ENCODE data around the gene TADA2A. TPM values are rescaled to one million over a fixed set of nuclear protein-coding genes. Genes with fewer than 3 reads are reported as not detected.

TADA2A gene
- total and polyA plus RNA-seq, 2 of the 8 experiments (the other 6 are each of a cell fraction or from before 2014, with no cell fraction given), result 8.4 to 18.5 TPM

GRCh38 chr17:37429453-37429852 lies 22.8 kb downstream of the TADA2A start:
- no peak overlapping the region for H3K4ac ChIP-seq (replicated peaks; ENCODE audit: insufficient read length, low read depth, low read length)
- H4K20me1 ChIP-seq (replicated peaks in 1 of 2; ENCODE audit: control insufficient read depth in 1 of 2, insufficient read depth in 2 of 2, low read length in 2 of 2), result peaks cover 0 to 2% of the 10 kb centered on the region in 2 experiments
- DNase-seq (ENCODE audit: low read depth in 1 of 2, low spot score in 2 of 2) (no peak), FAIRE-seq (no peak)
- H3K4me2 ChIP-seq (ENCODE audit: insufficient read depth in 1 of 2, low read depth in 2 of 2, low read length in 2 of 2), result no peak overlapping the region
- H3K27ac ChIP-seq (ENCODE audit: low read depth, low read length), result no peak overlapping the region
- no peak overlapping the region for H3K14ac ChIP-seq (ENCODE audit: insufficient read length)
- no peak overlapping the region for H2AK5ac ChIP-seq (ENCODE audit: low read depth, low read length)
- no peak overlapping the region for H4K5ac ChIP-seq (ENCODE audit: insufficient read length, low read depth, low read length)
- no peak overlapping the region for H3K56ac ChIP-seq (replicated peaks; ENCODE audit: insufficient read length, low read depth, low read length)
- POLR2A ChIA-PET (ENCODE audit: partially characterized antibody), result interaction anchor here (1.3 to 2.1 kb wide), 4 partner anchors 9 to 59 kb away, joined by 3 to 7 read pairs (median 5); partner anchors contain the start of genes ACACA and TADA2A
- no peak overlapping the region for H4K8ac ChIP-seq (ENCODE audit: extremely low read depth, insufficient read depth, low read length)
- H2BK20ac ChIP-seq (ENCODE audit: low read length), result no peak overlapping the region
- no peaks in the 10 kb centered on the region for H3K9me3 ChIP-seq (ENCODE audit: insufficient read depth in 2 of 2, low read depth in 1 of 2, low read length in 1 of 2)
- H2BK12ac ChIP-seq (ENCODE audit: low read depth, low read length), result no peak overlapping the region
- no peaks in the 10 kb centered on the region for H3K27me3 ChIP-seq (replicated peaks in 1 of 4; ENCODE audit: control insufficient read depth in 3 of 4, extremely low read depth in 1 of 4, insufficient read depth in 3 of 4, low read length in 3 of 4)
- H2AFZ ChIP-seq (ENCODE audit: low read length), result no peak overlapping the region
- H2BK120ac ChIP-seq (replicated peaks; ENCODE audit: low read depth, low read length), result no peak overlapping the region
- H3K4me3 ChIP-seq (ENCODE audit: extremely low read depth in 1 of 4, insufficient read depth in 2 of 4, low read depth in 3 of 4, low read length in 4 of 4), result no peak overlapping the region
- H3K79me2 ChIP-seq (ENCODE audit: control insufficient read depth in 1 of 2, insufficient read depth in 2 of 2, low read length in 2 of 2), result no peaks in the 10 kb centered on the region
- H3K79me1 ChIP-seq (ENCODE audit: low read depth, low read length), result no peaks in the 10 kb centered on the region
- WGBS, 2 experiments (ENCODE audit: extremely low coverage in 1 of 2, insufficient coverage in 1 of 2, insufficient read length in 1 of 2, insufficient replicate concordance in 2 of 2, low coverage in 1 of 2, low lambda C conversion rate in 2 of 2, missing lambda C conversion rate in 1 of 2), result 95% methylated on average over 1 of the region's 1 CpG; no CpG with 5 or more reads in 1 of the 2 experiments
- no peak overlapping the region for H3K9ac ChIP-seq (replicated peaks in 1 of 4; ENCODE audit: extremely low read depth in 1 of 4, low read depth in 3 of 4, low read length in 3 of 4)
- no peaks in the 10 kb centered on the region for H3K23me2 ChIP-seq (ENCODE audit: low read depth, low read length)
- no peak overlapping the region for H2BK5ac ChIP-seq (ENCODE audit: low read depth, low read length)
- no peaks in the 10 kb centered on the region for H3K4me1 ChIP-seq (replicated peaks in 1 of 4; ENCODE audit: control insufficient read depth in 3 of 4, insufficient read depth in 4 of 4, low read length in 3 of 4)
- peaks cover 0 to 20% (median 7%) of the 10 kb centered on the region in 4 experiments; a peak in 6 of 8 replicates for H3K36me3 ChIP-seq (ENCODE audit: control insufficient read depth in 2 of 4, insufficient read depth in 4 of 4, low read length in 3 of 4)
- no peak overlapping the region for H3K23ac ChIP-seq (ENCODE audit: insufficient read length)
- H3K18ac ChIP-seq (ENCODE audit: extremely low read depth, low read length), result no peak overlapping the region
- TF ChIP-seq RBBP5 (IDR thresholded peaks at IDR 0.05; ENCODE audit: borderline replicate concordance, low read depth, low read length), result no peak
- TF ChIP-seq SAP30 (IDR thresholded peaks at IDR 0.05; ENCODE audit: insufficient read depth, insufficient replicate concordance, low read length), result no peak
- TF ChIP-seq HDAC6 (IDR thresholded peaks at IDR 0.05; ENCODE audit: low read depth, low read length), result no peak
- no peak for TF ChIP-seq MAX (IDR thresholded peaks at IDR 0.05)
- TF ChIP-seq KDM1A (IDR thresholded peaks at IDR 0.05; ENCODE audit: borderline replicate concordance, low read length), result no peak
- TF ChIP-seq CBX5 (IDR thresholded peaks at IDR 0.05; ENCODE audit: low read depth, low read length), result no peak
- TF ChIP-seq FOSL1 (IDR thresholded peaks at IDR 0.05; ENCODE audit: insufficient read depth, low read depth, low read length), result no peak
- no peak for TF ChIP-seq GABPA (IDR thresholded peaks at IDR 0.05; ENCODE audit: borderline replicate concordance, insufficient read depth, low read length)
- no peak for TF ChIP-seq NANOG (IDR thresholded peaks at IDR 0.05; ENCODE audit: insufficient read depth, low read depth, low read length, poor library complexity, severe bottlenecking)
- TF ChIP-seq CHD1 (IDR thresholded peaks at IDR 0.05; ENCODE audit: low read depth, low read length), result no peak
- no peak for TF ChIP-seq EGR1 (IDR thresholded peaks at IDR 0.05; ENCODE audit: borderline replicate concordance, low read depth, low read length)
- TF ChIP-seq RFX5 (IDR thresholded peaks at IDR 0.05; ENCODE audit: borderline replicate concordance, low read depth, low read length), result no peak
- CTCF ChIA-PET (ENCODE audit: partially characterized antibody), result interaction anchor here (1.1 to 2.2 kb wide), 2 partner anchors 10 to 16 kb away, joined by 3 to 17 read pairs; no protein-coding TSS in a partner anchor
- no peak overlapping the region for H4K91ac ChIP-seq (replicated peaks; ENCODE audit: insufficient read length, low read length)
- no peak overlapping the region for H2BK15ac ChIP-seq (ENCODE audit: low read length)
